GM19238 (cell line): ENCODE data around the gene EDN2.

Experiments
- DNase-seq: peaks from one replicate; pipeline ENCODE4 v3.0.0; 2011; ENCODE audit warnings: low spot score; ENCODE audit not compliant: insufficient read length

Gene EDN2

GRCh38 chr1:41517062-41517438 is 32.6 kb upstream of the EDN2 start:
- no peak for DNase-seq

- DNase-seq: peak; percentile 89
Observed at GRCh38 chr1:41516168-41517061, 31.9 kb upstream of the EDN2 start.

DNA sequence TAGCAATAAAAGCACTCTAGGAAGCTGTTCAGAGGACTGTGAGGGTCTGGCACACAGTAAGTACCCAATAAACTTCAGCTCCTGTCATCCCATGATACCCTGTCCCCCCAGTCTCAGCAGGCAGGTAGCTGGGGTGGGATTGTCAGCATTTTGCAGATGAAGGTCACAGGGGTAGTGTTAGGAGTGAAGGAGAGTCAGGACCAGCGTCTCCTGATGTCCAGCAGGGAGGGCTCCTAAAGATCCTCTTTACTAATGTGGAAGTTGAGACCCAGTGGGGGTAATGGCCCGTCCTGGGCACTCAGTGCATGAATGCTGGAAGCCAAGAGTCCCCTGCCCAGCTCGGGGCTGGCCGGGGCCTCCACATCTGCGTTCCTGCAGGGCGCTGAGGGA is 31.3 kb upstream of the EDN2 start:
- DNase-seq: no peak

- DNase-seq: no peak
Observed at GRCh38 chr1:41515131-41515678, 30.7 kb upstream of the EDN2 start.

DNA sequence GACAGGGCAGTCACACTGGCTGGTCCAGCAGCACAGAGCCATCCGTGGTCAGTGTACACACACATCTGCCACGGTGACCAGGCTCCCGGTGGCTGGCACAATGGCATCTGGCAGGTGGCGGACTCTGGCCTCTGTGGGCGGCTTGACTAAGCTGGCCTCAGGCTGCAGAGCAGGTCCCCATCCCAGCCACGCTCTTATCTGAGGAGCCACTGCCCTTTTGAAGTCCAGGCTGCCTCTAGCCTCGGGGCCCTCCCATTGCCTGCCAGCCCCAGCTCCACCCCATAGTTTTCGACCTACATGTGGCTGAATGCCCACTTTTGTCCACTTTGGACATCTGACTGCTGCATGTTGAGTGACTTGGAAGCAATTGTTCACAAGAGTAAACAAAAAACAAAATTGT is 29.9 kb upstream of the EDN2 start:
- no peak for DNase-seq

DNA sequence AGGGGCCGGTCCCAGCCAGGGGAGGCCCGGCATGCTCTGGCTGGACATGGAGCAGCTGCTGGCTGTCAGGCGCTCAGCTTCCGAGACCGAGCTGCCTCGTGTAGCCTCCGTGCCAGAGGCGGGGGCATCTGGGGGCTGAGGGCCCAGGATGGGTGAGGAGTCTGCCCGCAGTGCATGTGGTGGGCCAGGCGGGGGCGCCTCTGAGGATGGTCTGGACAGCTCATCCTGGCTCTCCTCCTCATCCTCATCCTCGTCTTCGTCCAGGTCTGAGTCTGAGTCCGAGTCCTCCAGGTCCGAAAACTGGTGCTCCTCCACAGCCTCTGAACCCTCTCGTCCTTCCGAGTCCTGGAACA is 28.9 kb upstream of the EDN2 start:
- DNase-seq: no peak

- DNase-seq: no peak
Observed at GRCh38 chr1:41512701-41513382, 28.4 kb upstream of the EDN2 start.

GRCh38 chr1:41511239-41511540 is 26.7 kb upstream of the EDN2 start:
- no peak for DNase-seq

DNA sequence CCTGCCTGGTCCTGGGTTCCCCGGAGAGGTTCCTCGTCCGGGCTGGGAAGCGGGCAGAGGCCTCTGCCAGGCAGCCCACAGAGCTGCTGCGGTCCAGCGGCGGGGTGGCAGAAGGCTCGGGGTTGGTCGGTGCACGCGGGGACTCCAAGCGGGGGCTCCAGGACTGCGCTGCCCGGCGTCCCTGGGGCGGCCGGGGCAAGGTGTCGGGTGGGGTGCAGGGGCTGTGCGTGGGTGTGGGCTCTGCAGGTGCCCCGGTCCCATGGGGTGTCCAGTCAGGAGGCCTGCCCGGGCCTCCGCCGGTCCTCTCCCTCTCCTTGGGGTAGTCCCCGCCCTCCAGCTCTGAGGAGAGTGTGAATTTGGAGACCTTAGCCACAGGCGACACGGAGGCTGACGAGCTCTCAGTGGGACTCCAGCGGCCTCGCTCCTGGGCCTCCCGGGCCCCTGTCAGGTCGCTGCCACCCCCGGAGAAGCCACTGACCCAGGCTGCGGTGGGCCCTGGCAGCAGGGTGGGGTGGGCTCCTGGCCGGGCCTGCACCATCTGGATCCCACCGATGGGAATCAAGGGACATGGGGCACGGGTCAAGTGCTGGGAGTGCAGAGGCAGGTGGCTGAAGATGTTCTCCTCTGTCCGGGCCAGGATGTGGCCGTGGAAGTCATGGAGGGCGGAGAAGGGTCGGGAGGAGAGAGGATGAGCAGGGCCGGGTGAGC is 26.2 kb upstream of the EDN2 start:
- DNase-seq: no peak

DNA sequence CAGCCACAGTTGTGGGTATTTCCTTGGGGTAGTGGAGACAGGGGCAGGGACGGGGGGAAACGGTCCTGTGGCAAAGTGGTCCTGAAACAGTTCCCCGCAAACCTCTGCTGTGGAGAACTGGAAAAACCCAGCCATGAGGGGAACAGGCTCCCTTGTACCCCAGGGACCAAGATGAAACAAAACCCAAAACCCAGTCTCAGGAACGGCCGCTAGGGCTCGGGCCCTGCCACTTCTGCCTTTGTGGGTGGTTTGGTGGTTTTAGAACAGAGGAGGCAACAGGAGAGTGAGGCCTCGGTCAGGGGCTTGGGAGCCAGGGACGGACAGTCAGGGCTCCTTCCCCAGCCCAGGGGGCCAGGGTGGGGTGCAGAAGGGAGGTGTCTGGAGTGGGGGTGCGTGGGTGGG is 24.8 kb upstream of the EDN2 start:
- DNase-seq: no peak

DNA sequence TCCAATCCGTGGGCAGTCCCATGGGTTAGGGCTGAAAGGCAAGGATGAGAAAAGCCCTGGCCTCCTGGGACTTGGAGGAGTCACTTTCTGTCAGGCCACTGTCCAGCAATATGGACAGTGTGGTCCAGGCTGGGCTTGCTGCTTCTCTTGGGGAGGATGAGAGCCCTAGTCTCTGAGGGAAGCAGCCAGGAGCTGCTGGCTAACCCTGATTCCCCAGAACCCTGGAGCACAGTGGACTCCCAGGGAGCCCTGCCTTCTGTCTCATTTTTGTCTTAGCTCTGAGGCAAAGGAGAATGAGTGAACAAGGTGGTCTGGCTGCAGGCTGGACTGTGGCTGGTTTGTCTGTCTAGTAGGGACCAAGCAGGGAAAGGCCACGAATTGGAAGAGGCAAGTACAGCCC is 23.8 kb upstream of the EDN2 start:
- no peak for DNase-seq

DNA sequence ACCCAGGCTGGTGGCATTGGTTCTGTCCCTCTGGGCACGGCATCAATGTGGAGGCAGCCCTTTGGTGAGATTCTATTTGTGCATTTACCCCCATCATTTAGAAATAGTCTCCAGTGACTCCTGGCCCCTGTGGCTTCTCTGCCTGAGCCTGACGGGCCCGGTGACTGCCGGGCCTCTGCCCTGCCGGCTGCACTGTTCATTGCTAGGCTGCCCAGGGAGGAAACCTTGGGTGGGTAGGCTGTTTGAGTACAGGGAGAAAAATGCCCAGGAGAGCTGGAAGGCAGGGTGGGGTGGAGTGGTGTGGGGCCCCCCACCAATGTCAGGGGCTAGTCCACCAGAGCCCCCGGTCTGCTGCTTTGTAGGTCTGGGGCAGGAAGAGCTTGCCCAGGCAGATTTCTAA is 23.4 kb upstream of the EDN2 start:
- DNase-seq: no peak

DNA sequence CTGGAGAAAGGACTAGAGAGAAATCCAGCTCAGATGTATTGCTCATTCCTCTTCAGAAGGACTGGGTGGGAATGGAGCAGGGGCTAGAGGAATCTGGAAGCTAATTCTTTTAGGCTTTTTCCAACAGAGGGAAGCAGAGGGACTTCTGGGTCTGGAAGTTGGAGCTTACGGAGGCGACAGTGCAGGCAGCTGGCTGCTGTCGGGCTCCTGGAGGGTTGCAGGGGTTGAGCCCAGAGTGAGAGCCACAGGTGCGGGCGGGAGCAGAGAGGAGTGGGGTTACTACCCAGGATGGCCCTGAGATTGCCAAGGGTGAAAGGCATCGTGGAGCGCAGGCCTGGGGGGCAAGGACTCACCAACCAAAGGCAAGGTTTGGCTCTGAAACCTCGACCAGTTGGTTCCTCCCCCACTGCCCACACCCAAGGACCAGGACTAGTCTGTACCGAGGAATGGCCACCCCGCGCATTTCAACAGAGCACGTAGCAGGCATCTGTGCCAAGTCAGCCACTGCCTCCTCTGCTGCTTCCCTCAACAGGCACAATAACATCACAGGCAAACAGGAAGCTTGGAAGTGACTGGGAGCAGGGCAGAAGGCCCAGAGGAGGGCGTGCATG is 22.7 kb upstream of the EDN2 start:
- DNase-seq: no peak

DNA sequence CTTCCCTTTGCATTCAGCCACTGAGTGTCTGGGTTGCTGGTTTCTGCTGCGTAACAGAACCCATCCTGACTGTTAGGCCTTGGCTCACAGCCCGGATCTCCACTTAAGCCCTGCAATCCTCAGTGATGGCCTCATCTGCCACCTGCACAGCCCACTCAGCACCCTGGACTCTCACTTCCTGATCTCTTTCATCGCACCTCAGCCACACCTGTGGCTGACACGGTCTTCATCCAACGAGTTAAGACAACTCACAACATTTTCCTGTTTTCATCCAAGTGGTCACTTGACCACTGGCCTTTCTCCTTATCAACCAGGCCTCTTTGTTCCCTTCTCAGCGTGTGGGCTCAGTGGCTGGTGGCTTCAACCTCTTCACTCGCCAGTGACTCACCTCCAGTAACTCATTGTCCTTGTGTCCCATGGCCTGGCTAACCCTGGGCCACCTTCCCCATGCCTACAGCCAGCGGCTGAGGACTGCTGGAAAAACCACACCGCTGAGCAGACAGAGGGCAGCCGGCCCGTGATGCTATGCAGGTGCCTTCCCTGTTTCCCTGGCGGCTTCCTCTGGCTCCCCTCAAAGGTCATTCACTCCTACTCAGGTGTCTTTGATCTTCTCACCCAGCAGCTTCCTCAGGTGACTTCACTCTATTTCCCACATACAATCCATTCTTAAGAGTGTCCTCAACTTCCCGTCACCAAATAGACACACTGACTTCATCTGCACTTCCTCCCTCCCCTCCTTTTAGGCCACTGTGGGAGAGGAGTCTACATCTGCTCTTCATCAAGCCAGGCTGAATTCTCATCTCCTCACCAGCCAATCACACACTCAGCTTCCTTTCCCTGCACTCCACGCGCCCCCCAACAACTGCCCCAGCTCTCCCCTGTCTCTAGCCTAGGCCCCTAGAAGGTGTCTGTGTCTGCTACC is 19.9 kb upstream of the EDN2 start:
- DNase-seq: no peak

DNA sequence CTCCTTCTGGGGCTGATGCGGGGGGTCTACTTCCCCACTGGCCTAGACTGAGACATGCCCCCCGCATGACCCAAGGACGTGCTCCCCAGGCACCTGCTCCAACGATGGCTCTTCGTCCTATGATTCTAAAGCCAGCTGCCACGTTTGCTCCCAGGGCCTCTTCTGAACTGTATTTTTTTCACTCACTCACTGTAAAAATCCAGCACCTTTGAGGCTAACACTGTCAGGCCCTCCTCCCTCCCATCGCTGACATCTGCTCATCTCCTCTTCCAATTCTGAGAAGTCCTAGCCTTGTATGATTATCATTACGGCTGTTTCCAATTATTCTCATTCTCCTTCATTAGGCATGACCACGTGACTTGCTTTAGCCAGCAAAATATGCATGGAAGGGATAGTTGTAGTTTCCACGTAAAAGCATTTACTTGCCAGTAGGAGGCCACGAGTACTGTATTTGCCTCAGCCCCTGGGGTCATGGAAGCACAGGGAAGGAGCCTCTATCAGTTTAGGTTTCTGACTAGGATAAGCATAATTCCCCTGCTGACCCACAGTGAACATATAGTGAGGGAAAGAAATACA is 19.1 kb upstream of the EDN2 start:
- DNase-seq: no peak

DNA sequence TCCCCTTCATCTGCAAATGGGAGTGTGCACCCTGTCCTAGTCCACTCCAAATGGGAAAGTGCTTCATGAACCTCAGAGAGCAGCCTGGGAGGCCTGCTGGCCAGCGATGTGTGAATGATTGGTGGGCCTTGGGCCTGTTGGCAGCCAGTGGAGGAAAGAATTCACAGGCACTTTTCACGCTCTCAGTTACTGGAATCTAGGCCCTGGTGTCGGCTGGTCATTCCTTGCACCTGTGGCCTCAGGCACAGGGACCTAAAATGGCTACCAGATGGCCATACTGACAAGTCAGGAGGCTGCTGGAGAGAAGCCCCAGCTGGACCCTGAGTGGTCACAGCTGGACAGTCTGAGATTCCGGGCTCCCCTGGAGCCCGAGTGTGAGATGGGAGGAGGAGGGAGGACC is 18.4 kb upstream of the EDN2 start:
- no peak for DNase-seq

DNA sequence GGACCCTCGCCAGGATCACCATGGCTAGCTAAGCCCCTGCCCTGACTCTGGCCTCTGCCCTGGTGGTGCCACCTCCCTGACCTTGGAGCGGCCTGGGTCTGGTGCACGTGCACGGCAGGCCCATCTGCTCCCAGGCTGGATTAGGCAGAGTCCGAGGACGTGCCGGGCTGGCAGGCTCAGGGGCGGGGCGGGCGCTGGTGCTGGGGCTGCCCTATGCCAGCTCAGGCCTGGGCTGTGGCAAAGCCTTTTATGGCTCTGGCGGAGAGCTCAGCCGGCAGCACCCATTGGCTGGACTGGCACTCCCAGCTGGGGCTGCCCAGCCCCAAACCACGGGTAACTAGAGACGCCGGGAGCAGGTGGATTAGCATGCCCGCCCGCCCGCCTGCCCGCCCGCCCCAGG is 17.1 kb upstream of the EDN2 start:
- DNase-seq: no peak

- DNase-seq: no peak
Observed at GRCh38 chr1:41500781-41501518, 16.5 kb upstream of the EDN2 start.

DNA sequence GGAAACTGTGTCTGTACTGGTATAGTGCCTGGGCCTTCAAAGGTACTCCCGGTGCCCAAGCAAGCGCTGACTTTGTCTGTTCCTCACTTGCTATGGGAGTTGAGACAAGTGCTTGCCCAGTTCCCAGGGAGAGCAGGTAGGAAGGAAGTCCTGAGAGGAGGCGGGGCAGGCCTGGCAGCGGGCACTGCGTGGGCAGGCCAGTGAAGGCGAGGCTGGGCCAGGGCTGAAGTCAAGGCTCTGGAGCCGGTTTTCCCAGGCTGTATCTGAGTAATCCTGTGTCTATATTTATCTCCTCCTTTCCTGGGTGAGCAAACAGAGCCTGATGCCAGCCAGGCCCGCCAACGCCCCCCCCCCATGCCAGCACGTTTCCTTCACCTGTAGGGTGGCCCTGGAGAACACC is 15.9 kb upstream of the EDN2 start:
- no peak for DNase-seq

DNA sequence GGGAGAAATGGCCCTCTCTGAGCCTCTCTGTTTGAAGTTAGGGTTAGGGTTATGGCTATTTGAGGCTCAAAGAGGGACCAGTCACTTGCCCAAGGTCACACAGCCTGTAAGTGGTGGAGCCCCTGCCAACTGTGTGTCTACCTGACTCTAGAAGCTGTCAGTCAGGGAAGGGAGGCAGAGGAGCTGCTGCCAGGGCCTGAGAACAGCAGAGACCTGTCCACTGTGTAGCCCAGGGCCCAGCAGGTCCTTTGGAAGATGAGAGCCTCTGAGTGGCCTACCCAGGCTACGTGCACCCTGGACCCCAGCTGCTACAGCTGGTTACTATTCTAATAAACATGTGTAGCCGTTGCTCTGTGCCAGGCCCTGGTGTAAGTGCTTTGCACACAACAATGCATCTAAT is 15.1 kb upstream of the EDN2 start:
- DNase-seq: no peak
